A673 (cell line): ENCODE results near the gene STARD13.

Experiments
- CTCF ChIP-seq: fragments of 300-800, 200-600 bp; sonication (generic); conservative IDR thresholded peaks from 2 replicates; pipeline ENCODE4 v1.5.1; 2017; ENCODE audit warnings: low read depth, mild to moderate bottlenecking, antibody characterized with exemption, low read length, moderate library complexity, mixed read lengths
- EZH2 ChIP-seq: fragments of 200-600 bp; sonication (generic); IDR thresholded peaks from 2 replicates; pipeline ENCODE4 v1.6.1; 2017; ENCODE audit warnings: borderline replicate concordance, low read depth, mild to moderate bottlenecking, mixed read lengths, antibody characterized with exemption, low read length; ENCODE audit not compliant: poor library complexity, severe bottlenecking

DNA sequence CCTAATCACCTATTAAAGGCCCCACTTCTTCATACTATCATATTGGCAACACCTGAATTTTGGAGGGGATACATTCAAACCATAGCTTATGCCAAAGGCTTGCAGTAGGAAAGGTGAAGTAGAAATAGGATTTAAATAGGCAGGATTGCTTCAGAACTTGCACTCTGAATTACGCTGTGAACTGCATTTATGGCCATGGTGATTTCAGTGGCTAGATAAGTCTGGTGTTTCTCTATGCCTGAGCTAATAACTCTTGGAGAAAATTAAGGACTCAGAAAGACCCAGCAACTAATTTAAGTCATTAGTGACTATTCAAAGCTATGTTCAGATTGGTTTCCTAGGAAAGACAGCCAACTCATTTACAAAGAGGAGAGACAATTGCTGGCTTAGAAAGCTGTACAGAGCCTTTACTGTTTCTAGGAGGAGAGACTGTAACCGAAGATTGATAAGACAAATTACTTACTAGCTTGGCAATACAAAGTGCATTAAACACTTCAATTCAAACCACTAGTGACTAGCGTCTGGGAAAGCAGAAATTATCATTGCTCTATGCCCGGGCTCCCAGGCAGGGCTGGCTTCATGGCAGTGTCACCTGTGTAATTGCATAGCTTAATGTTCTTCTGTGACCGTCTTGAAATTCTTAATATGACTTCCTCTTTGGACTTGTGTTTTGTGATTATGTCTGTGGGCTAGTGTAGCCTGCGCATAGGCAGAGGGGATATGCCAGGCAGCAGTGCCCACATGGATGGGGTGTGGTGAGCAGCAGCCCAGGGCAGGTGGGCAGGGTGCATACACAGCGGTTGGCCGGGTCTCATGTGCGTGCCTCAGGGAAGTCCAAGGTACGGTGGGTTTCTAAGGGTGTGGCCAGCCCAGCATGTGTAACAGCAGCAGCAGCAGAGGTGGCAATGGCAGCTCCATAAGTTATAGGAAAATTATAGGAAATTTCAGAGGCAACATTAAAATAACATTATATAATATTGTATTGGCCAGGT is 209.3 kb downstream of the STARD13 start:
- no peak for TF ChIP-seq EZH2
- no peak for TF ChIP-seq CTCF
